PFSK-1 (cell line): ENCODE data around the gene VPS52.
"Not testable (repeated sequence)": the region's sequence is repeated elsewhere in the genome, so short reads cannot be mapped to it uniquely, and the experiment has no call there.

Experiments used
- FOXP2 ChIP-seq: optimal IDR thresholded peaks from 2 replicates; pipeline ENCODE3; 2011; ENCODE audit warnings: borderline replicate concordance, control low read depth, inconsistent platforms; ENCODE audit not compliant: insufficient read depth; ENCODE audit errors: extremely low read length, extremely low read depth
- POLR2AphosphoS5 ChIP-seq: IDR thresholded peaks from 2 replicates; pipeline ENCODE4 v1.6.1; 2012; ENCODE audit warnings: low read depth, mild to moderate bottlenecking, control low read depth, low read length, moderate library complexity
- SIN3A ChIP-seq: IDR thresholded peaks from 2 replicates; pipeline ENCODE4 v1.6.1; 2012; ENCODE audit warnings: mild to moderate bottlenecking, low read length, moderate library complexity, borderline replicate concordance; ENCODE audit not compliant: insufficient read depth
- TAF1 ChIP-seq: IDR thresholded peaks from 2 replicates; pipeline ENCODE4 v1.6.1; 2012; ENCODE audit warnings: low read length, control low read depth, borderline replicate concordance; ENCODE audit not compliant: insufficient read depth

GRCh38 chr6:33275795-33276580 is 4.3 kb upstream of the VPS52 start:
- TF ChIP-seq TAF1, FOXP2, SIN3A: not testable (repeated sequence)
- peak; percentile 40 for TF ChIP-seq POLR2AphosphoS5
